ENCODE results near the gene KCNN3. TPM values are rescaled to one million over a fixed set of nuclear protein-coding genes. Genes with fewer than 3 reads are reported as not detected.

The KCNN3 gene
- total RNA-seq, 1 donor, result 0.09 TPM

- DNase-seq (ENCODE audit: low read depth), result no peak
- no peak for TF ChIP-seq CTCF (IDR thresholded peaks at IDR 0.05; ENCODE audit: insufficient read depth, low read length)
- H3K4me3 ChIP-seq (ENCODE audit: low read depth, low read length), result no peak overlapping the region
These were observed 32.9 kb downstream of the KCNN3 start for GRCh38 chr1:154837034-154837671.

DNA sequence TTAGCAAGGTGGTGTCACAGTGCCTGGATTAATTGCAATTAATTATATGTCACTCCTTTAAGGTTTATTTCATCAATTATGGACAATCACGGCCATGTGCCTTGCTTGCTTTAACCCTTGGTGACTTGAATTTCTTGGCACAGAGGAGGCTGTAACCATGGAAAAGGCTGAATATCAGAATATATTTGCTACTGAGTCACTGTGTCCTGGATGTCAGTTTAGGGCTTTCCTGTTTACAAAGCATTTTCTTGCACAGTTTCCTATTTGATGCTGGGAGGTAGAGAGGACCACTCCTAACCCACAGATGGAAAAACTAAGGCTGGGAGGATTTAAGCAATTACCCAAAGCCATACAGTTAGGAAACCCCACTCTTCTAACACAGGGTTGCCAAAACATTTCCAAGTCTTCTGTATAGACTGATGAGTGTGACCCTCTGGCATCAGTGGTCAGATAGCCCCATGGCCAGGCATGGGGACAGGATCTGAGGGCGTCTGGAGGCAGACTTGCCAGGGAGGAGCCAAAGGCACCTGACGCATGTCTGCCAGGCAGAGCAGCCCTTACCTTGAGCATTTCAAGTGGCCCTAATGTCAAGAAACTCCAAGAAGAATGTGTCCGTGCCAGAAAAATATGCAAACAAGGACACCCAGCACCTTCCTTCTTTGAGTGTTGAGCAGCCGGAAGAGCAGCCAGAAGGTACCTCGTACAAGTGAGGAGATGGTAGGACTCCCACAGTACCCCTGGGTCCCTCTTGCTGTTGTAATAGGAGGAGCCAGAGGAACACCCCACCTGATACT, 34.4 kb downstream of the KCNN3 start:
- no peak for DNase-seq (ENCODE audit: low read depth)
- no peak overlapping the region for H3K4me3 ChIP-seq (ENCODE audit: low read depth, low read length)
- TF ChIP-seq CTCF (IDR thresholded peaks at IDR 0.05; ENCODE audit: insufficient read depth, low read length), result no peak

GRCh38 chr1:154833841-154834240, 36.2 kb downstream of the KCNN3 start:
- no peak for TF ChIP-seq CTCF (IDR thresholded peaks at IDR 0.05; ENCODE audit: insufficient read depth, low read length)
- DNase-seq (ENCODE audit: low read depth), result peak; percentile 13
- no peak overlapping the region for H3K4me3 ChIP-seq (ENCODE audit: low read depth, low read length)

DNA sequence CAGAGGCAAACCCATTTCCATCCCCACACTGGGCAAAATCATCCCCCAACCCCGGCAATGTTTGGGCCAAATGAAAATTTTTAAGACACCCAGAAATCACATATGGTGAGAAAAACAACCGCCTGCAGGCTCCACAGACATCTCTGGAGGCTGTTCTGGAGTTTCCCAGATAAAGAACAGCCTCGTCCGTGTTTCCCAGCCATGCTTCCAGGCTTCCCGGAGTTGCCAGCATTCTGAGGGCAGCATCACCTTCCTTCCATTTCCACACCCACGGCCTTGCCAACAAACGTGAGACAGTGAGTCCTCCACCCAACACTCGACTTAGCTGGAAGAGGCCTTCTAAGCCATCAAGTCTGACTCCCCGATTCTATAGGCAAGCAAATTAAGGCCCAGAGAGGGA, 36.9 kb downstream of the KCNN3 start:
- no peak overlapping the region for H3K4me3 ChIP-seq (ENCODE audit: low read depth, low read length)
- DNase-seq (ENCODE audit: low read depth), result no peak
- no peak for TF ChIP-seq CTCF (IDR thresholded peaks at IDR 0.05; ENCODE audit: insufficient read depth, low read length)

DNA sequence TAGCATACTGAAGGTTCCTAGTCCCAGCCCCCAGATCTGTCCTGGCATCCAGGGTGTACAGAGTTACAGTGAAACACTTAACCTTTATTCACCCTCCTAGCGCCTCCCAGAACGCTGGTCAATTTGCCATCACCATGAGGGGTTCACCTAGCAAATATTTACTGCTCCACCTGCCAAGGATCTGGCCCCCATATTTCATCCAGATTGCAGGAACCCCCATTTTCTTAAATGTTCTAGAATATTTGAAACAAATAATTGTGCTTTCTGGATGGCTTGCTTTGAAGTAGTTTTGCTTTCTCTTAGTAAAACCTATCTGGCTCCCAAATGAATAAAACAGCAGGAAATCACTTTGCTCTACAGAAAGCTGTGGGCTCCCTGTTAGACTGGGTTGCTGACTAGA, 37.7 kb downstream of the KCNN3 start:
- no peak for TF ChIP-seq CTCF (IDR thresholded peaks at IDR 0.05; ENCODE audit: insufficient read depth, low read length)
- no peak for DNase-seq (ENCODE audit: low read depth)
- no peak overlapping the region for H3K4me3 ChIP-seq (ENCODE audit: low read depth, low read length)

- TF ChIP-seq CTCF (IDR thresholded peaks at IDR 0.05; ENCODE audit: insufficient read depth, low read length), result no peak
- no peak overlapping the region for H3K4me3 ChIP-seq (ENCODE audit: low read depth, low read length)
- peak; percentile 37 for DNase-seq (ENCODE audit: low read depth)
These were observed 38.6 kb downstream of the KCNN3 start for GRCh38 chr1:154831462-154831861.
